Choroid plexus epithelial cell (primary cell): ENCODE data around the gene CARM1.

Experiments used
- DNase-seq: peaks from one replicate; pipeline ENCODE4 v3.0.0-alpha.2; 2010; ENCODE audit warnings: low read depth
- H3K4me3 ChIP-seq: 2 replicates; pipeline ENCODE4 v1.5.1; 2011; ENCODE audit warnings: low read depth, mild to moderate bottlenecking, control low read depth, low read length, moderate library complexity
- TF ChIP-seq, protein P1 (sequence below): conservative IDR thresholded peaks from 2 replicates; pipeline ENCODE4 v1.5.1; 2011; ENCODE audit warnings: low read depth, mild to moderate bottlenecking, control low read depth, inconsistent platforms, low read length, moderate library complexity

The CARM1 gene

DNA sequence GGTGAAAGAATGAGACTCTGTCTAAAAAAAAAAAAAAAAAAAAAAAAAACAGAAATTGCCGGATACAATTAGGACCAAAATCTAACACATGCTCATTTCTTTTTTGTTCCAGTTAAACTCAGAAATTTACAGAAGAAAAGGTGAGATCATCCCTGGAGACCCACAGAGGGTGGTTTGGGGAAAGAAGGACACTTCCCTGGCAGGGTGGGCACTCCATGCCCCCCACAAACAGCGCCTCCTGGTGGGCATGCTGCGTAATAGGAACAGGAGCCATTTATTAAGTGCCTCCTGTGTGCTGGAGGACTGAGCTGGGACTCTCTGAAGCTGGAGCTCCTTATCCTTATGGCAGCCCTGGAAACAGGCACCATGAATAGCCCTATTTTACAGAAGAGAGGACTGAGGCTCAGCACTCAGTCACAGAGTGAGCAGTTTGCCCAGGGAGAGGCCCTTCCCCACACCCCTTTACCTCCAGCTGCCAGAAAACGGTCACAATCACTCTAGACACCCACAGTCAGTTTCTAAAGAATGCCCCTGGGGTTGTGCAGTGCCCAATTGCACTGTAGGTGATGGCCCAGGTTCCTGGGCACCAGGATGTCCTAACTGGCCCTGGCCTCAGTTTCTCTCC lies 13.0 kb upstream of the CARM1 start:
- no peak overlapping the region for H3K4me3 ChIP-seq
- peak; percentile 37 for DNase-seq
- TF ChIP-seq, protein P1, sequence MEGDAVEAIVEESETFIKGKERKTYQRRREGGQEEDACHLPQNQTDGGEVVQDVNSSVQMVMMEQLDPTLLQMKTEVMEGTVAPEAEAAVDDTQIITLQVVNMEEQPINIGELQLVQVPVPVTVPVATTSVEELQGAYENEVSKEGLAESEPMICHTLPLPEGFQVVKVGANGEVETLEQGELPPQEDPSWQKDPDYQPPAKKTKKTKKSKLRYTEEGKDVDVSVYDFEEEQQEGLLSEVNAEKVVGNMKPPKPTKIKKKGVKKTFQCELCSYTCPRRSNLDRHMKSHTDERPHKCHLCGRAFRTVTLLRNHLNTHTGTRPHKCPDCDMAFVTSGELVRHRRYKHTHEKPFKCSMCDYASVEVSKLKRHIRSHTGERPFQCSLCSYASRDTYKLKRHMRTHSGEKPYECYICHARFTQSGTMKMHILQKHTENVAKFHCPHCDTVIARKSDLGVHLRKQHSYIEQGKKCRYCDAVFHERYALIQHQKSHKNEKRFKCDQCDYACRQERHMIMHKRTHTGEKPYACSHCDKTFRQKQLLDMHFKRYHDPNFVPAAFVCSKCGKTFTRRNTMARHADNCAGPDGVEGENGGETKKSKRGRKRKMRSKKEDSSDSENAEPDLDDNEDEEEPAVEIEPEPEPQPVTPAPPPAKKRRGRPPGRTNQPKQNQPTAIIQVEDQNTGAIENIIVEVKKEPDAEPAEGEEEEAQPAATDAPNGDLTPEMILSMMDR: peak; percentile 94

DNA sequence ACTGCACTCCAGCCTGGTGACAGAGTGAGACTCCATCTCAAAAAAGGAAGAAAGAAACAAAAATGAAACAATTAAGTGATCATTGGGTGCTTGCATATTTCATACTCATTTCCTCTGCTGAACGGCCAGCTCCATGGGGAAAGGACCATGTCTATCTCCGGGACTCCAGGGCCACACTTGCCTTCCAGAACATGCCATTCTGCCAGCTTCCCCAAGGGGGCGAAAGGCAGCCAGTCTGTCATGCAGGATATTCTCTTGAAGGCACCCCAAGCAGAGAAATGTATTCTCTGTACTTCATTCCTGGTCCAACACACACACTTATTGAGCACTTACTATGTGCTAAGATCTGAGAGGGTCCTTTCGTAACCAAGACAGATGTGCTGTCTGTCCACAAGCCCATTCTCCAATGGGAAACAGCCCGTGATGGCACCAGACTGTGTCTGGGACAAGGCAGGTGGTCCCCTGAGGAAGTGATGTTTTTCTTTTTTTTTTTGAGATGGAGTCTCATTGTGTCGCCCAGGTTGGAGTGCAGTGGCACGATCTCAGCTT lies 10.2 kb upstream of the CARM1 start:
- DNase-seq: peak; percentile 56
- H3K4me3 ChIP-seq: no peak overlapping the region
- TF ChIP-seq, protein P1: peak; percentile 70

DNA sequence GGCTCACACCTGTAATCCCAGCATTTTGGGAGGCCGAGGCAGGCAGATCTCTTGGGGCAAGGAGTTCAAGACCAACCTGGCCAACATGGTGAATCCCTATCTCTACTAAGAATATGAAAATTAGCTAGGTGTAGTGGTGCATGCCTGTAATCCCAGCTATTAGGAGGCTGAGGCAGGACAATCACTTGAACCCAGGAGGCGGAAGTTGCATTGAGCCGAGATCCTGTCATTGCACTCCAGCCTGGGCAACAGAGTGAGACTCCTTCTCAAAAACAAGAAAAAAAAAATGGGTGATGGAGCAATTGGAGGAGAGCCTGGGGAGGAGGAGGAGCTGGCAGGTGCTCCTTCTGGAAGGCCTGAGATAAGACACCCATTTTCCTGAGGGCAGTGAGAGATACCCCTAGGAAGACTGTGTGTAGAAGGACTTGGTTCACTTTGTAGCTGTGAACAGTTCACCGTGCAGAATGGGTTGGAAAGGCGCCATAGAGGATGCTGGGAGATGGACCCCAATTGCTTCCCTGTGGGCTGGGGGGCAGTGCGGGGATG lies 8.7 kb upstream of the CARM1 start:
- TF ChIP-seq, protein P1: no peak
- no peak overlapping the region for H3K4me3 ChIP-seq
- DNase-seq: no peak

DNA sequence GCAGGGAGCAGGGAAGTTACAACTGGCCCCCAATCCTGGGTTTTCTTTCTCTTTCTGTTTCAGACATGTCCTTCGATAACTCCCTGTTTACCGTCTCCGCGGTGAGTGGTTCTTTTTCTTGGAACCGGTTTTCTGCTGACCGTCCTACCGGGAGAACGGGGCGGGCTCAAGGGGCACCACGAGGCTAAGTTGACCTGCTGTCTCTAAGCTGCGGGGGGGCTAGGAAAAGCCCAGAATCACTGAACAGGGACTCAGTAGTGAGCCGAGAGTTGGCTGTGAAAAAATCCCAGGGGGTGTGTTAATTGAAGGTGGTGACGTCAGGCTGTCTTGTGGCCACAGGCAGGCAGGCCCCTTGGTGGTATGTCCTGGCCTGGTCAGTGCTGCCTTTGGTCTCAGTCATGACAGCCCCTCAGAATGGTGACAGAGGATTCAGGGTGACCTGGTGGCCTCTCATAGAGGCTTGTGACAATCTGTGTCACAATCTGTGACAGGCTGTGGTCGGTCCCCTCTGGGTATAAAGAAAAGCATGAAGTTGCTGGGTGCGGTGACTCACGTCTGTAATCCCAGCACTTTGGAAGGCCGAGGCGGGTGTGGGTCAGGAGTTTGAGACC lies 8.1 kb upstream of the CARM1 start:
- TF ChIP-seq, protein P1: no peak
- H3K4me3 ChIP-seq: no peak overlapping the region
- peak; percentile 84 for DNase-seq

DNA sequence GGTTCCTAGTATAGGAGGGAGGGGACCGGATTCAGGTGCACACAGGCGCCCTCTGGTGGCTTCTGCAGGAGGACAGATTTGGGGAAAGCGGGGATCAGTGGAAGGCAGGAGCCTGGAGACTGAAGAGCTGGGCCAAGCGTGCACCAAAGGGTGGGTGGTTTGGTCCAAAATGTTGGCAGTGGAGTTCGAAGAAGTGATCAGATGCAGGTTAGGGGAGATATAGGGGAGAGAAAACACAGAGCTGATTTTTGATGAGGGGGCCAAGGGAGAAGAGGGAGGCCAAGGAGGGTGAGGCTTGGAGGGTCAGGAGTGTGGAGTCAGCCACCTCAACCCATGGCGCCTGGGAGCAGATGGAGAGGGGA lies 6.8 kb upstream of the CARM1 start:
- TF ChIP-seq, protein P1: peak; percentile 95
- no peak overlapping the region for H3K4me3 ChIP-seq
- peak; percentile 82 for DNase-seq

DNA sequence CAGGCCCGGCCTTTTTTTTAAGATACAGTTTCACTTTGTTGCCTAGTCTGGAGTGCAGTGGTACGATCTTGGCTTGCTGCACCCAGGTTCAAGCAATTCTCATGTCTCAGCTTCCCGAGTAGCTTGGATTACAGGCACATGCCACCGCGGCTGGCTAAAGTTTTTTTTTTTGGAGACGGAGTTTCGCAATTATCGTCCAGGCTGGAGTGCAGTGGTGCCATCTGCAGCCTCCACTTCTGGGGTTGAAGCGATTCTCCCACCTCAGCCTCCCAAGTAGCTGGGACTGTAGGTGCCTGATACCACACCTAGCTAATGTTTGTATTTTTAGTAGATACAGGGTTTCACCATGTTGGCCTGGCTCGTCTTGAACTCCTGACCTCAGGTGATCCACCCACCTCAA lies 4.9 kb upstream of the CARM1 start:
- no peak overlapping the region for H3K4me3 ChIP-seq
- no peak for DNase-seq
- TF ChIP-seq, protein P1: no peak
